Ishikawa (cell line): ENCODE results near the gene GRK5.

Experiments
- EP300 ChIP-seq: IDR thresholded peaks from 2 replicates; pipeline ENCODE4 v1.6.1; 2012; ENCODE audit warnings: borderline replicate concordance
- MAX ChIP-seq: IDR thresholded peaks from 2 replicates; pipeline ENCODE4 v1.6.1; 2012
- NFIC ChIP-seq: IDR thresholded peaks from 2 replicates; pipeline ENCODE4 v1.6.1; 2012
- USF1 ChIP-seq: IDR thresholded peaks from 2 replicates; pipeline ENCODE4 v1.6.1; 2012

- no peak for TF ChIP-seq EP300
- TF ChIP-seq USF1: no peak
- TF ChIP-seq MAX: no peak
- TF ChIP-seq NFIC: no peak
These were observed 76.0 kb downstream of the GRK5 start for GRCh38 chr10:119283387-119283786.
